Prostate gland (tissue), 2 donors: ENCODE data around the gene JARID2.

Experiments used
- CTCF ChIP-seq, 4 experiments: fragments of 200-600 bp in 2 of 4; fragments of 450-650 bp in 2 of 4; sonication (generic) in 2 of 4; IDR thresholded peaks; 1 replicate in 3 of 4; 2 replicates in 1 of 4; pipeline ENCODE4 v1.5.1; 2016 to 2019; ENCODE audit warnings: antibody characterized with exemption in 4 of 4, mild to moderate bottlenecking in 2 of 4, moderate library complexity in 2 of 4
- POLR2A ChIP-seq: fragments of 450-650 bp; IDR thresholded peaks from one replicate; pipeline ENCODE4 v1.6.1; 2016; ENCODE audit warnings: antibody characterized with exemption, mild to moderate bottlenecking

- TF ChIP-seq CTCF (IDR thresholded peaks at IDR 0.05) (no peak), POLR2A (no peak)
Observed at GRCh38 chr6:15340105-15340601, 94.3 kb downstream of the JARID2 start.
